DOHH2 (cell line): ENCODE data around the gene PLA2G6.

Experiments
- CTCF ChIP-seq: fragments of 200-600 bp; sonication (generic); IDR thresholded peaks from one replicate; pipeline ENCODE4 v1.5.1; 2014; ENCODE audit warnings: antibody characterized with exemption, mild to moderate bottlenecking, low read depth, low read length; ENCODE audit not compliant: poor library complexity, severe bottlenecking
- EZH2phosphoT487 ChIP-seq: fragments of 200-600 bp; sonication (generic); IDR thresholded peaks from 2 replicates; pipeline ENCODE4 v1.6.1; 2017; ENCODE audit warnings: borderline replicate concordance, mild to moderate bottlenecking, antibody characterized with exemption, low read length, moderate library complexity, mixed read lengths

- no peak for TF ChIP-seq CTCF
- no peak for TF ChIP-seq EZH2phosphoT487
Observed at GRCh38 chr22:38067761-38068360, 113.8 kb downstream of the PLA2G6 start.
